ENCODE results near the gene PAX4.

The PAX4 gene

GRCh38 chr7:127618775-127619174 is 833 bp upstream of the PAX4 start:
- TF ChIP-seq CTCF (IDR thresholded peaks at IDR 0.05; ENCODE audit: low read depth, low read length) (no peak), EZH2phosphoT487 (IDR thresholded peaks at IDR 0.05; ENCODE audit: low read depth) (no peak)
- Histone ChIP-seq H3K79me2 (ENCODE audit: low read length) (no peaks in the 10 kb centered on the region), H3K36me3 (replicated peaks; ENCODE audit: low read depth, low read length) (no peaks in the 10 kb centered on the region), H3K4me3 (ENCODE audit: low read length) (no peak overlapping the region), H3K4me1 (ENCODE audit: low read length) (no peaks in the 10 kb centered on the region), H2AFZ (ENCODE audit: low read depth, low read length) (no peak overlapping the region), H3K27ac (ENCODE audit: low read length) (no peak overlapping the region), H4K20me1 (ENCODE audit: insufficient read depth, low read length) (no peaks in the 10 kb centered on the region), H3K9ac (ENCODE audit: low read length) (no peak overlapping the region), H3K27me3 (ENCODE audit: low read depth, low read length) (peaks cover 43% of the 10 kb centered on the region), H3K4me2 (ENCODE audit: low read length) (no peak overlapping the region), H3K9me3 (ENCODE audit: insufficient read depth, low read length) (no peaks in the 10 kb centered on the region)

GRCh38 chr7:127616724-127617123 is 1.2 kb downstream of the PAX4 start:
- Histone ChIP-seq H3K27me3 (ENCODE audit: low read depth, low read length) (peaks cover 43% of the 10 kb centered on the region), H3K27ac (ENCODE audit: low read length) (no peak overlapping the region), H2AFZ (ENCODE audit: low read depth, low read length) (no peak overlapping the region)

GRCh38 chr7:127612263-127612662 is 5.7 kb downstream of the PAX4 start:
- no peaks in the 10 kb centered on the region for H3K4me1 ChIP-seq (ENCODE audit: low read length)
- H3K4me3 ChIP-seq (ENCODE audit: low read length), result no peak overlapping the region
- peaks cover 25% of the 10 kb centered on the region for H3K27me3 ChIP-seq (ENCODE audit: low read depth, low read length)
- H3K27ac ChIP-seq (ENCODE audit: low read length), result no peak overlapping the region
- H3K9ac ChIP-seq (ENCODE audit: low read length), result no peak overlapping the region
- no peak overlapping the region for H2AFZ ChIP-seq (ENCODE audit: low read depth, low read length)
- TF ChIP-seq CTCF (IDR thresholded peaks at IDR 0.05; ENCODE audit: low read depth, low read length) (no peak), EZH2phosphoT487 (IDR thresholded peaks at IDR 0.05; ENCODE audit: low read depth) (no peak)
- no peaks in the 10 kb centered on the region for H4K20me1 ChIP-seq (ENCODE audit: insufficient read depth, low read length)
- no peak overlapping the region for H3K4me2 ChIP-seq (ENCODE audit: low read length)
- H3K36me3 ChIP-seq (replicated peaks; ENCODE audit: low read depth, low read length), result no peaks in the 10 kb centered on the region
- no peaks in the 10 kb centered on the region for H3K79me2 ChIP-seq (ENCODE audit: low read length)
- H3K9me3 ChIP-seq (ENCODE audit: insufficient read depth, low read length), result no peaks in the 10 kb centered on the region

More at GRCh38 chr7:127616724-127617123, 1.2 kb downstream of the PAX4 start:
- Histone ChIP-seq H3K36me3 (replicated peaks; ENCODE audit: low read depth, low read length) (no peaks in the 10 kb centered on the region), H3K9me3 (ENCODE audit: insufficient read depth, low read length) (no peaks in the 10 kb centered on the region), H3K4me3 (ENCODE audit: low read length) (no peak overlapping the region), H3K9ac (ENCODE audit: low read length) (no peak overlapping the region), H3K4me2 (ENCODE audit: low read length) (no peak overlapping the region), H3K4me1 (ENCODE audit: low read length) (no peaks in the 10 kb centered on the region), H3K79me2 (ENCODE audit: low read length) (no peaks in the 10 kb centered on the region), H4K20me1 (ENCODE audit: insufficient read depth, low read length) (no peaks in the 10 kb centered on the region)
- TF ChIP-seq EZH2phosphoT487 (IDR thresholded peaks at IDR 0.05; ENCODE audit: low read depth) (no peak), CTCF (IDR thresholded peaks at IDR 0.05; ENCODE audit: low read depth, low read length) (no peak)

GRCh38 chr7:127609297-127609696 is 8.6 kb downstream of the PAX4 start:
- Histone ChIP-seq H3K27me3 (ENCODE audit: low read depth, low read length) (no peaks in the 10 kb centered on the region), H3K27ac (ENCODE audit: low read length) (no peak overlapping the region), H3K4me1 (ENCODE audit: low read length) (no peaks in the 10 kb centered on the region), H2AFZ (ENCODE audit: low read depth, low read length) (no peak overlapping the region), H3K9me3 (ENCODE audit: insufficient read depth, low read length) (no peaks in the 10 kb centered on the region), H3K9ac (ENCODE audit: low read length) (no peak overlapping the region), H3K4me2 (ENCODE audit: low read length) (no peak overlapping the region), H3K4me3 (ENCODE audit: low read length) (no peak overlapping the region), H3K36me3 (replicated peaks; ENCODE audit: low read depth, low read length) (no peaks in the 10 kb centered on the region), H4K20me1 (ENCODE audit: insufficient read depth, low read length) (no peaks in the 10 kb centered on the region), H3K79me2 (ENCODE audit: low read length) (no peaks in the 10 kb centered on the region)
- no peak for TF ChIP-seq CTCF (IDR thresholded peaks at IDR 0.05; ENCODE audit: low read depth, low read length)

All from OCI-LY3 (cell line).